HG03066 (cell line): ENCODE results near the gene RAVER1.

Experiments
- ATAC-seq: cut with Tn5 transposase; IDR thresholded peaks from one replicate; pipeline ENCODE4 v1.9.1; 2021; ENCODE audit warnings: low read depth; ENCODE audit not compliant: unreplicated experiment

The RAVER1 gene

DNA sequence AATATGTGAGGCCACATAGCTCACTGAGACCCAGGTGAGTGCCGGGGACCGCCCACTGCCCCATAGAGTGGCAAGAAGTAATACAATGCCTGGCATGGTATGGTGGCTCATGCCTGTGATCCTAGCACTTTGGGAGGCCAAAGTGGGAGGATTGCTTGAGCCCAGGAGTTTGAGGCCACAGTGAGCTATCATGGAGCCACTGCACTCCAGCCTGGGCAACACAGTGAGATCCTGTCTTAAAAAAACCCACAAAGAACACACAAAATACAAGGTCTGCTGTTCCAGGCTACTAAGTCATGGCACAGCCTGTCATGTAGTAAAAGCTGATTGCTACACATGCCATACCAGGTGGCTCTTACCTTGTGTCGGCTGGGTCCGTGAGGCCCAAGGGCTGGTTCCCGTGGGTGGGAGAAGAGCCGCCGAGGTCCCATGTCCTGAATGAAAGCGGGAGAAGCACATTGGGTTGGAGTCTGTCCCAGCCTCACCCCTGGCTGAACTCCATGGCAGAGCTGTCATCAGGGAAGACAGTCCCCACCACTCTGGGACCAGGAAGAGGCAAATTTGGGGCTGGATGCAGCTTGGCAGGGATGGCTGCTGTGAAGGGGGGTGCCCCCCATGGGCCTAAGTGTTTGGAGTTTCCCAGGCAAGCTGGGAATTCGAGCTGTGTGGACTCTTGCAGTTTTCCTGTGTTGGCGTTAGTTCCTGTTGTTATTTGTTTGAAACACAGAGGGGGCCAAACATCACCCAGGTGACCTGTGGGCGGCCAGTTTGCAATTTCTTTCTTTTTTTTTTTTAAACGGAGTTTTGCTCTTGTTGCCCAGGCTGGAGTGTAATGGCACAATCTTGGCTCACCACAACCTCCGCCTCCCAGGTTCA lies 14.3 kb downstream of the RAVER1 start:
- no peak for ATAC-seq

DNA sequence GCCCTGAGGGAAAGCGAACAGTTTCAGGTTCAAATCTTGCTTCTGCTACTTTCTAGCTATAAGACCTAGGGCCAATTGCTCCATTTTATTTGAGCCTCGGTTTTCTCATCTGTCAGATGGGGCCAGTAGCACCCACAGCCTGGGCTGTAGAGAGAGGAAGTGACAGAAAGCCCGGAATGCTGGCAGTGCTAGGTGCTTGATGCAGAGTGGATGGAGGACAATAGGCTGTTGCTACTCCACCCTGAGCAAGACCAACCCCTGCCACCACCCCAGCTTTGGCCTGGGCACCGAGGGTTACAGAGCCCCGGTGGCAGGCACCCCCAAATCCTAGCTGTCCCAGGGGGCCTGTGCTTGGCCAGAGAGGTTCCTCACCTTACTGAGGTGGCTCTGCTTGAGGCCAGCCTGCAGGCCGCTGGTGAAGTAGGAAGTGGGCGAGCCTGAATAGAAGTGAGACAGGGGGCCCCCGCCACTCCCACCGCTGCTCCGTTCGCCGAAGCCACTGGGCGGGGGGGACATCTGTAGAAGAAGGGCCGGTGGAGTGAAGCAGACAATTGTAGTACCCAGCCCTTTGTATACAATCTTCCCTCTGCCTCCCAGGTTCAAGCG lies 15.4 kb downstream of the RAVER1 start:
- ATAC-seq = no peak

DNA sequence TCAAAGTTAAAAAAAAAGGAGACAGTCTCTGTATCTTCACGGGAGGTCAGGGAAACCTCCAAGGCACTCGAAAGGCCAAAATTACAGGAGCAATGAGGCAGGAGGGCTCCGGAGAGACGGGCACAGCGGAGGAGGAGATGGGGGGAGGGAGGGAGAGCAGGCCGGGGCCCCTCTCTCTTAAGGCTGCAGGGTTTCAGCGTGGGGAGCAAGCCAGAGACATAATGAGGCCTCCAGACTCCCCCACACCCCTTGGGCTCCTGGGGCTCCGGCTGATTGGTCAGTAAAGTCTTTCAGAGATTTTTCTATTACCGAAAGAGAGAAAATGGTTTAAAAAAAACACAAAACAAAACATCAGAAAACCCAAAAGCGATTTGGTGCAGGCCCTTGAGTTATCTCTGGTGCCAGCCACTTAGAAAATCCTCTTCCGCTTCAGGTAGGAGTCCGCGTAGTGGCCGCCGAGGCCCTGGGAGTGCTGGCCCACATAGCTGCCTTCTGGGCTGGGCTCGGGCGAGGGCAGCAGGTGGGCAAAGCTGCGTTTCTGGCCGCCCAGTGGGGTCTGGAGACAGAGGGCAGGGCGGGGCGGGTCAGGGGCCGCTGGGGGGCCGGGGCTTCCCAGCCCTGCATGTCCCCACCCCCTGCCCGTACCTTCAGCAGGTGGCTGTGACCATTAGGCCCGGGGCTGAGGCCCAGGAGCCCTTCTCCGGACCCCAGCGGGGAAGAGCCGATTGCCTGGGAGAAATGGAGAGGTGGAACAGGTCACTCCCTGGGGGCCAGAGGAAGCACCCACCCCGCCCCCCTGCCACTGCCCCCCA lies 16.1 kb downstream of the RAVER1 start:
- ATAC-seq = no peak

DNA sequence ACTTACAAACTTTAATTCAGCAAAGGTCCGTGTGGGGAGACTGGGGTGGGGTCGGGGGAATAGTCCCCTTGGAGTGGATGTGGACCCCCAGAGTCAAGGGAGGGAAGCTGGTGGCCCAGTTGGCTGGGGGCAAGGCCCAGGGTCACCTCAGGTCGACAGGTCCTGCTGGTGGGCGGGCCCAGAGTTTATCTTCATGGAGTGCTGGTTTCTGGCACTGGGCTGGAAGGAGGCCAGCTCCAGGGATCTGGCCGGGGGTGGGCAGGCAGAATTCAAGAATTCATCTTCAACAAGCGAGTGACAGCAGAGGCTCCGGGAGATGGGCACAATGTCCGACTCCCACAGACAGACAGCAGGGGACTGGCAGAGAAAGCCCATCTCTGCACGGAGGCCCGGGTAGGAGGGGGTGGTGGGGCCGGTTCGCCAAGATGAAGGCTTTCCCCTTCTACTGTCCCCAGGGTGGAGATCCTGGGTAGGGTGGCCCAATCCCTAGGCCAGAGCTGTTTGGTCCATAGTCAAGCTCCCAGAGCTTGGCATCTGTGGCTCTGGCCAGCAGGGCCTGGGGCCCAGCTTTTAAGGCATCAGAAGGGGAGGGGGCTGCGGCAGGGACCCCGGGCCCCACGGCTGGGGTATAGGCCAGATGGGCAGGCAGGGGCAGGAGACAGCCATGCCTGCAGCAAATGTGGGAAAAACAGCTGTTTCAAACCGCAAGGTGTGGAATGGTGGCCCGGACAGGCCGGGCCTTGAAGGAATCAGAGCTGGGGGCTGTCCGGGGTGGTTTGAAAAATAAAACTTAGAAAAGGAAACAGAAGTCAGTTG lies 16.9 kb downstream of the RAVER1 start:
- ATAC-seq = no peak

DNA sequence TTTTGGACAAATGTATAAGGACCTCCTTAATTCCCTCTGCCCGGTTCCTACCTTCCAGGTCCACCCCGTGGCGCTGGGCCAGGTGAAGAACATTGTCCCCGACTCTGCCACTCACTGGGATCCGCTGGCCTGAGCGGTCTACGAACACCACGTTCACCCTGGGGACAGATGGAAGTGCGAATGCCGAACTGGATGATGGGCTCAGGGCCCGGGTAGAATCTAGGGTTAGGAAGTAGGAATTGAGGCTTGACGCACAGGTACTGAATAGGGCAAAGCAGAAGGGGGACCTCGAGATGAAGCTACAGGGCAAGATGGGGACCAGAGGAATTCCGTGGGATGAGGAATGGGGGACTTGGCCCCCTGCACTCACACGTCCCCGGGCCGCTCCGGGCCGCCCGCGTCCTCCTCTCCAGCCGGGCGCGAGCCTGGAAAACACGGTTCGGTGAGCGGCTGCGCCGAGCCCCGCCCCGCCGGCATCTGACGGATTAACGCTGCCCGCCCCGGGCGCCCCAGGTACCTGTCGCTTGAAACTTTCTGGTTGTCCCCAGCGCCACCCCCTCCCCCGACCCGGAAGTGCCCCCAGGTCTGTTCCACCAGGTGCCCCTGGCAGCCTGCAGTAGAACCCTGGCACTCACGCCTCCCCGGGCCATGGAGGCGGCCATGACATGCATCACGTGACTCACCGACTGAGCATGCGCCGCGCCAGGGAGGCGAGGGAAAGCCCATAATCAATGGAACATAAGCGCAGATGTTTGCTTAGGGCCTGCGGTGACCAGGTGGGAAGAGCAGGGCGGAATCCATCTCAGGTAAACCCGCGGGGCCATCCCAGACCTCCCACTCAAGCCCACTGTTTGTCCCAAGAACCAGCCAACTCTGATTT lies 17.8 kb downstream of the RAVER1 start, which contains the start of gene FDX2:
TSS of gene FDX2 (minus strand) at position 681 of the 880 bp plus-strand sequence. CDS start at position 662, 19 bp downstream.
- no peak for ATAC-seq

DNA sequence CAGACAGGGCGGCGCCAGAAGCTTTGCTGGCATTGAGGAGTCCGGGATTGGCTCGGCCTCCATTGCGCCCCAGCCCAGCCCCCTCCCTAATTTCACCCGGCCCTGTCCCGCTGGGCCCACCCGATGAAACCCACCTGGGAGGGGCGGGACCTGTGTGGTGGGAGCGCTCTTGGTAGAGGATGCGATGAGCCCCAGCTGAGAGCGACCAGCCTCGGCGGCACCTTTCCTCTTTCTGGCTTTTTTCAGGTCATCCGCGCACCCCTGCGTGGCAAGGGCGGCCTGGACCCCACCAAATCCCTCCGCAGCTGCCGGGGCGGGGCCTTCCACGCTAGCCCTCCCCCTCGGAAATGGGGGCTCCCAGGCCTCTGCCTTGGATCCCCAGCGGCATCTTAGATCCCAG lies 23.9 kb downstream of the RAVER1 start, which contains the start of gene ZGLP1:
TSS of gene ZGLP1 (minus strand) at position 393 of the 400 bp plus-strand sequence.
- no peak for ATAC-seq

DNA sequence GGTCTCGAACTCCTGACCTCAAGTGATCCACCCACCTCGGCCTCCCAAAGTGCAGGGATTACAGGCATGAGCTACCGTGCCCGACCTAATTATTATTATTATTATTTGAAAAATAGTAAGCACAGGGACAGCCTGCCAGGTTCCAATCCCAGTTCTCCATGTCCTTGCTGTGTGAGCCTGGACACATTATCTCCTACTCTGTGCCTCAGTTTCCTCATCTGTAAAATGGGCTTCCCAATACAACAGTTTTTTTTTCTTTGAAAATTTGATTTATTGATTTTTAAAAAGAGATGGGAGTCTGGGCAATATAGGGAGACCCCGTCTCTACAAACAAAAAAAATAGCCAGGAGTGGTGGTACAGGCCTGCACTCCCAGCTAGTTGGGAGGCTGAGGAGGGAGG lies 27.0 kb downstream of the RAVER1 start:
- no peak for ATAC-seq

DNA sequence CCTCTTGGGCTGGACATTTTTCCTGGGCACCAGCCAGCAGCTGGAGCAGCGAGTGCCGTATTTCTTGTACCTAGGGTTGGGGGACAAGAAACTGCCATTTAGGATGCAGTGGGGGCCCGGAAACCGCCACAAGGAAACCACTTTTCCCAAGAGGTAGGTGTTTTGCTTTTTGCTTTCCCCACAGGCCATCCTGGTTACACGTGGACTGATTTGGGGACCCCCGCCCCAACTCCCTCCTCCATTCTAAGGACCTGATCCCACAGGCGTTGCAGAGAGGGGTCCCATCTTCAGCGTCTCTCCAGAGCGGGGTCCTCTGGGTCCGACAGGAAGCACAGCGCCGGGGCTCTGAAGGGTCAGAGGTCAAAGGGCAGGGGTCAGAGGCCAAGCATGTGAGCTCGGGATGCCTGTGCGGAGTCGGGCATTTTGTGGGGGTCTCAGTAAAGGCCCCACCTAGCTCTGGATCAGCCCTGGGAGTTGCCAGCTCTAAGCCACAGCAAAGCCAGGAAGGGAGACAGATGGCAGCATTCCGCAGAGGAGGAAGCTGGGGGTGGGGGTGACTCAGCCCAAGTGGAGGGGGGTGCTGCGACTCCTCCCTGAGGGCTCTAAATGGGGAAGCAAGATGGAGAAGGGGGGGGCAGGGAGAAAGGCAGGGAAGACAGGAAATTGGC lies 28.1 kb downstream of the RAVER1 start:
- no peak for ATAC-seq

DNA sequence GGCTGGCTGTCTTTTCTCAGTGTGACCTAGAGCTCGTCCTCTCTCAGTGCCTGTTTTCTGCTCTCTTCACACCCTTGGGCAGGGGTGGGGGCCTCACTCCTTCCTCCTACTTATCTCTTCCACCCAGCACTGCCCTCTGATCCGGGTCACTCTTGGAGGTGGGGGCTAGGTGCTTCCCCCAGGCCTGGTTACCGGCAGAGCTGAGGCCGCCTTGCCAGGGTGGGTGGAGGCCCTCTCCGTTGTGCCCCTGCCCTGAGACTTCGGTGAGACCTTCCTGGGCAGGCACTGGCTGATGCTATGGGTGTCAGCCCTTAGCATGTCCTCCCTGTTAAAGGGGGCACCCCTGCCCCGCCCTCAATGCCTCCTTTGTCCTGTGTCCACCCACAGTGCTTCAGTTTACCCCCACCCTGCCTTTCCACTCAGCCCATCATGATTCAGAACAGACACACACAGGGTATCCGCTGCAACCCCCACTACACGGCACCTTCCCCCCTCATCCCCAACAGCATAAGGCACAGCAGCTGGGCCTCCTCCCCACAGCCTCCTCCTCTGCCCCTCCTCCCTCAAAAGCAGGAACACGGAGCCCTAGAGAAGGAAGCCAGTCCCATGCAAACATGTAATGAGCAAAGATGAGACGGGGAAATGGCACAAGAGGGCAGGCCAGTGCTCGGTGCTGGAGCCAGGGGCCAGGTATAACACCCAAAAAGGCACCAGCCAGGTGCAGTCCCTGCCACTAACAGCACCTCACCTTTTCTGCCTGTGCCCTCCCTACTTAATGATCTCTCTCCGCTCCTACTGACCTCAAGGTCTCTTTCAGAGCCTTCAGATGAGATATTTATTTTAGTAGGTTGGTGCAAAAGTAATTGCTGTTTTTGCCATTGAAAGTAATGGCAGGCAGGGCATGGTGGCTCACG lies 33.5 kb downstream of the RAVER1 start:
- no peak for ATAC-seq

DNA sequence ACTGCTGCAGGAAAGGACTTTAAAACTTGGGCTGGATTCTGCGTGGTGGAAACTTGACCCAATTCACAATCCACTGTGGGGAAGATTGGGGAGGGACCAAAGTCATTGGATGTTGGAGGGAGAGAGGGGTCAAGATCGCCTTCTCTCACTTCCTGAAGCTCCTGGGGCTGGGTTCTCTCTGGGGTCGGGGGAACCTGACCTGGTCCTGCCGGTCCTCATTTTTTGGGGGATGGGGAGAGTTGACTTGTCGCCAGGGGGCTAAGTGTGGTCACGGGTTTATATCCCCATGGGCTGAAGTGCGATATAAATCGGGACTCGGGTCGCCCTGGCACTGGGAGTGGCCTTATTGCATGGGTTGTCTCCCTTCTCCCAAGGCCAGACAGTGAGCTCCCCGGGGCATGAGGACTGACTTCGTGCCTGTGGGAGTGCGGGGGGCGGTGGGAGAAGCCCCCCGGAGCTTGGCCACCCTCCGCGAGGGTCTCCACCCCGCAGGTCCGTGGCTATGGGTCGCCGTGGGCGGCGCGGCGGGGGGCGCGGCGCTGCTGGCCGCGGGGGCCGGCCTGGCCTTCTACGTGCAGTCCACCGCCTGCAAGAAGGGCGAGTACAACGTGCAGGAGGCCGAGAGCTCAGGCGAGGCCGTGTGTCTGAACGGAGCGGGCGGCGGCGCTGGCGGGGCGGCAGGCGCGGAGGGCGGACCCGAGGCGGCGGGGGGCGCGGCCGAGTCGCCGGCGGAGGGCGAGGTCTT lies 37.3 kb downstream of the RAVER1 start:
- no peak for ATAC-seq

DNA sequence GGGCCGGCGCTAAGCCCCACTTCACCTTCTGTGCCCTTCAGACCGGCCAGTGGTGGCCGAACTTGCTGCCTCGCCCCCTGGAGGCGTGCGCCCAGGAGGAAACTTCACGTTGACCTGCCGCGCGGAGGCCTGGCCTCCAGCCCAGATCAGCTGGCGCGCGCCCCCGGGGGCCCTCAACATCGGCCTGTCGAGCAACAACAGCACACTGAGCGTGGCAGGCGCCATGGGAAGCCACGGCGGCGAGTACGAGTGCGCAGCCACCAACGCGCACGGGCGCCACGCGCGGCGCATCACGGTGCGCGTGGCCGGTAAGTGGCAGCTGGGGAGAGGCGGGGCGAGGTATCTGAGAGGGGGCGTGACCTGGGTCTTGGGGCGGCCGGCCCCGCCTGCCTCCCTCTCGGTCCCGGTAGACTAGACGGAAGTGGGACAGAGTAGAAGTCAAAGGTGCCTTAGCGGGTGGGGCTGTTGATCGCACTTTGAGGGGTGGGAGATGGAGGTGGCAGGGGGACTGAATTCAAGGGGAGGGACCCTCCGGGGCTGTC lies 38.0 kb downstream of the RAVER1 start:
- peak; percentile 61 for ATAC-seq

DNA sequence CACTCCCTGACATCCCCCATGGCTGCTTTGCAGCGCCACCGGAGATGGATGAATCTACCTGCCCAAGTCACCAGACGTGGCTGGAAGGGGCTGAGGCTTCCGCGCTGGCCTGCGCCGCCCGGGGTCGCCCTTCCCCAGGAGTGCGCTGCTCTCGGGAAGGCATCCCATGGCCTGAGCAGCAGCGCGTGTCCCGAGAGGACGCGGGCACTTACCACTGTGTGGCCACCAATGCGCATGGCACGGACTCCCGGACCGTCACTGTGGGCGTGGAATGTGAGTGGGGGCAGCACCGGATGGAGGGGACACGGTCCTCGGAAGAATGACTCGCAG lies 39.0 kb downstream of the RAVER1 start:
- no peak for ATAC-seq

DNA sequence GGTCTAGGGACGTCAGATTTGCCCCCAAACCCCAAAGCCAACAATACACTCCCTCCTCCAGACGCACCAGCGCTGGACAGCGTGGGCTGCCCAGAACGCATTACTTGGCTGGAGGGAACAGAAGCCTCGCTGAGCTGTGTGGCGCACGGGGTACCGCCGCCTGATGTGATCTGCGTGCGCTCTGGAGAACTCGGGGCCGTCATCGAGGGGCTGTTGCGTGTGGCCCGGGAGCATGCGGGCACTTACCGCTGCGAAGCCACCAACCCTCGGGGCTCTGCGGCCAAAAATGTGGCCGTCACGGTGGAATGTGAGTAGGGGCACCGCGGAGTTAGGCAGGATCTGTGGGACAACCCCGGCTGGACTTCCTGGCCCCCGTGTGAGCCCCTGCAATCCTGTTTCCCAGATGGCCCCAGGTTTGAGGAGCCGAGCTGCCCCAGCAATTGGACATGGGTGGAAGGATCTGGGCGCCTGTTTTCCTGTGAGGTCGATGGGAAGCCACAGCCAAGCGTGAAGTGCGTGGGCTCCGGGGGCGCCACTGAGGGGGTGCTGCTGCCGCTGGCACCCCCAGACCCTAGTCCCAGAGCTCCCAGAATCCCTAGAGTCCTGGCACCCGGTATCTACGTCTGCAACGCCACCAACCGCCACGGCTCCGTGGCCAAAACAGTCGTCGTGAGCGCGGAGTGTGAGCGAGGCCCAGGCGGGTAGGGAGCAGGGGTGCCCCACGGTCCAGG lies 39.5 kb downstream of the RAVER1 start:
- no peak for ATAC-seq

DNA sequence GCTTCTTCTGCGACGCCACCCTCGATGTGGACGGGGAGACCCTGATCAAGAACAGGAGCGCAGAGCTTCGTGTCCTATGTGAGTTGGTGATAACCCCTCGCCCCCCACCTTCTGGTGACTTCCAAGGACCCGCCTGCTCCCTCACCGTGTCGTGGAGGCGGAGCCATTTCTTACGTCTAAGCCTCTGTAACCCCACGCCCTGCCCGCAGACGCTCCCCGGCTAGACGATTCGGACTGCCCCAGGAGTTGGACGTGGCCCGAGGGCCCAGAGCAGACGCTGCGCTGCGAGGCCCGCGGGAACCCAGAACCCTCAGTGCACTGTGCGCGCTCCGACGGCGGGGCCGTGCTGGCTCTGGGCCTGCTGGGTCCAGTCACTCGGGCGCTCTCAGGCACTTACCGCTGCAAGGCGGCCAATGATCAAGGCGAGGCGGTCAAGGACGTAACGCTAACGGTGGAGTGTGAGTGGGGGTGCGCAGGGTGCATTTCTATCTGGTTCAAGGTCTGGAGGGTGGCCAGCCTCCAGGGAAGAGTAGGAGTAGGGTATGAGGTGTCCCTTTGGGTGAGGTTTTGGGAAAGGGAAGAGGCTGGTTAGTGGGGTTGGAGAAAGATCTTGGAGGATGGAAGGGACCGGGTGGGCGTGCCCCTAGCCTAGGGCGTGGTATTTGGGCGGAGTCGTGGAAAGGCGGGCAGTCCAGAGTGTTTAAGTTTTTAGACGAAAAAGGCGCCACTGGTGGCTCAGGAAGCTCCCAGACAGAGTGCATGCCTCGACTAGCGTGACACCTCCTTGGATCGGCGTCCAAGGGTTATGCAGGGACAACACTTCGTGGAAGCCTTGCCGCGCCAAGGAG lies 40.3 kb downstream of the RAVER1 start:
- ATAC-seq = no peak

DNA sequence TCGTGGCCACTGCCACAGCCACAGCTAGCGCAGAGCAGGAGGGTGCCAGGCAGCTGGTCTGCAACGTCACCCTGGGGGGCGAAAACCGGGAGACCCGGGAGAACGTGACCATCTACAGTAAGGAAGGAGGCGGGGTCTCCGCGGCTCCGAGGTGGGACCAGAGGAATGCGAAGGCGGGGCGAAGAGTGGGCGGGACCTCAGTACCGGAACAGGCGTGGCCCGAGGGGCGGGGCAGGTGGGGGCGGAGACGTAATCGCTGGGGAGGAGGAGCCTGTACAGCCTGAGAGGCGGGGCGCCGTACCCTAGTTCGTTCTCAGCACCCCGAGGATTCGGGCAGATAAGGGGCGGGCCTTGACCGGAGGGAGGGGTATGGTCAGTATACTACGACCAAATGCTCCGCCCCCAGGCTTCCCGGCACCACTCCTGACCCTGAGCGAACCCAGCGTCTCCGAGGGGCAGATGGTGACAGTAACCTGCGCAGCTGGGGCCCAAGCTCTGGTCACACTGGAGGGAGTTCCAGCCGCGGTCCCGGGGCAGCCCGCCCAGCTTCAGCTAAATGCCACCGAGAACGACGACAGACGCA lies 41.0 kb downstream of the RAVER1 start:
- no peak for ATAC-seq
